GM12892 (cell line): ENCODE results near the gene FAR2. TPM values are rescaled to one million over a fixed set of nuclear protein-coding genes. Genes with fewer than 3 reads are reported as not detected.
A peak's percentile ranks its signal among the peaks of the same experiment; 100 is the strongest.
"Not testable (repeated sequence)": the region's sequence is repeated elsewhere in the genome, so short reads cannot be mapped to it uniquely, and the experiment has no call there.

Source experiments
- DNase-seq: peaks from one replicate; pipeline ENCODE4 v3.0.0; 2011; ENCODE audit not compliant: insufficient read length
- FAIRE-seq: peaks from 2 replicates; lab custom pipeline; 2011; peaks lifted over from hg19 to GRCh38; lab: Jason Lieb, UNC
- POLR2A ChIP-seq: IDR thresholded peaks from 2 replicates; pipeline ENCODE4 v1.6.1; 2011; ENCODE audit warnings: low read depth, low read length, control low read depth
- POLR2AphosphoS5 ChIP-seq: IDR thresholded peaks from 2 replicates; pipeline ENCODE4 v1.6.1; 2011; ENCODE audit warnings: low read depth, low read length, control low read depth
- TAF1 ChIP-seq: IDR thresholded peaks from 2 replicates; pipeline ENCODE4 v1.6.1; 2011; ENCODE audit warnings: low read depth, mild to moderate bottlenecking, control low read depth, low read length, borderline replicate concordance
- polyA plus RNA-seq: library from polyadenylated mRNA; unstranded; fragments of >200 nt; gene quantifications from one replicate; pipeline ENCODE4 v1.2.1, GENCODE V29; 2012; ENCODE audit warnings: missing spikeins, inconsistent platforms; ENCODE audit not compliant: missing spikeins

FAR2 gene
- 1.2 TPM for polyA plus RNA-seq

- DNase-seq: peak; percentile 32
- TF ChIP-seq POLR2A (no peak), POLR2AphosphoS5 (no peak), TAF1 (no peak)
- no peak for FAIRE-seq
Measured at GRCh38 chr12:29148911-29149690, at the start of gene FAR2. Gene FAR2, plus strand, starts transcription at chr12:29149278. Its CDS starts 121,172 bp downstream, at chr12:29270450.

- TF ChIP-seq TAF1 (no peak), POLR2AphosphoS5 (no peak), POLR2A (no peak)
- no peak for DNase-seq
- FAIRE-seq: no peak
Measured at GRCh38 chr12:29102741-29103140, 46.3 kb upstream of the FAR2 start.

DNA sequence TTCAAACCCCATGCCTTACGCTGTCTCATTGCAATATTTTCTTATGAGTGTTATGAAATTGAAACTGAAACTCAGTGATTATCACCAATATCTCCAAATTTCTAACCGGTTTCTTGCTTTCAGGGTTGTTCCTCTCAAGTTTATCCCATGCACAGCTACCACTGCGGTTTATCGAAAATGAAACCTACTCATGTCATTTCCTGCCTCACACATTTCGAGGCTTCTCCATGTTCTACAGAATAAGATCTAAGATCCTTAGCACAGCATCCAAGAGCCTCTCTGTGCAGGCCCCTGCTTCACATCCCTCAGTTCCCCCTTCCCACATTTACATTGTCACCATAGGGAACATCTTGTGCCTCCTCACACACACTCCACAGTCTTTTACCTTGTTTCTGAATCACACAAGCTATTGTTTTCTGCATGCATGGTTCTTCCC, 45.5 kb upstream of the FAR2 start:
- FAIRE-seq (peak; percentile 21), DNase-seq (peak; percentile 1)
- TF ChIP-seq TAF1 (no peak), POLR2AphosphoS5 (no peak), POLR2A (no peak)

- no peak for DNase-seq
- no peak for FAIRE-seq
- TF ChIP-seq TAF1: no peak
- no peak for TF ChIP-seq POLR2AphosphoS5
- no peak for TF ChIP-seq POLR2A
Measured at GRCh38 chr12:29104516-29104915, 44.6 kb upstream of the FAR2 start.

DNA sequence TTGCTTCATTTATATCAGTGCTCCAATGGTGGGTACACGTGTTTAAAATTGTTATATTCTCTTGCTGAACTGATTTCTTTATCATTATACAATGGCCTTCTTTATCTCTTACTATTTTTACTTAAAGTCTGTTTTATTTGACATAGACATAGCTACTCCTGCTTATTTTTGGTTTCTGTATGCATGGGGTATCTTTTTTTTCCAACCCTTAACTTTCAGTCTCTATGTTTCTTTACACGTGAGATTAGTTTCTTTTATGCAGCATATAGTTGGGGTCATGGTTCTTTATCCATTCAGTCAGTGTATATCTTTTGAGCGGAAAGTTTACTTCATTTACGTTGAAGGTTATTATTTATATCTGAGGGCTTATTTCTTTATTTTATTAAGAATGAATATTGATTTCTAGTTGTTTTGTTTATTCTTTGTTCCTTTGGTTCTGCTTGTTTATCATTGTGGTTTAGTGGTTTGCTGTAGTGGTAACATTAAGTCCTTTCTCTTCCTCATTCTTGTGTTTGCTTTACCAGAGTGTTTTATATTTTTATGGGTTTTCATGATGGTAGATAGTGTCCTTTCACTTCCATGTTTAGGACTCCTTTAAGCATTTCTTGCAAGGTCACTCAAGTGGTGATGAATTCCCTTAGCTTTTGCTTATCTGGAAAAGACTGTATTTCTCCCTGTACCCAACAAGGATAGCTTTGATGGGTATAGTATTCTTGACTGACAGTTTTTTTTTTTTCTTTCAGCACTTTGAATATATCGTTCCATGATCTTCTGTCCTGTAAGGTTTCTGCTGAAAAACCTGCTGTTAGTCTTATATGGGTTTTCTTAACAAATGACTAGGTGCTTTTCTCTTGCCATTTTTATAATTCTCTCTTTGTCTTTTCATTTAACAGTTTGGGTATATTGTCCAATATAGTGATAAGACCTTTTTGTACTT, 38.3 kb upstream of the FAR2 start:
- DNase-seq (no peak), FAIRE-seq (no peak)
- TF ChIP-seq TAF1 (no peak), POLR2A (no peak), POLR2AphosphoS5 (no peak)

DNA sequence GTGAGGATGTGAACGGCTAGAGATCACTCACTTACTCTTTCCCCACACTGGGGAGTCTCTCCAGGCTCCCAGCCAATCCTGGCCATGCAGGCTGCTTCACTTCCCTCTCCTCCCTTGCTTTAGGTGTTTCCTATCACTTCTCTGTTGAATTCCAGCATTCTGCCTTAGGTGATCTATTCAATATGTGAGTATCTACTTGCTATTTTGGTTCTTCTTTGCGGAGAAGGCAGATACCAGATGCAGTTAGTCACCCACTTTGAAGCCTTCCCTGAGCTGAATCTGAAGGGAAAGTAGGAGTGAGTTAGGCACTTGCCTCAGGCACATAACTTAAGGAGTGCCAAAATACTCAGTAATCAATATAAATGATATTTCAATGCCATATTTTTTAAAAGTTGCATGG, 36.0 kb upstream of the FAR2 start:
- DNase-seq: no peak
- no peak for FAIRE-seq

GRCh38 chr12:29116414-29116813, 32.7 kb upstream of the FAR2 start:
- TF ChIP-seq POLR2A: no peak
- no peak for TF ChIP-seq POLR2AphosphoS5
- no peak for TF ChIP-seq TAF1
- FAIRE-seq (no peak), DNase-seq (no peak)

More for the DNA sequence above, 36.0 kb upstream of the FAR2 start:
- TF ChIP-seq POLR2AphosphoS5 (no peak), POLR2A (no peak), TAF1 (no peak)

DNA sequence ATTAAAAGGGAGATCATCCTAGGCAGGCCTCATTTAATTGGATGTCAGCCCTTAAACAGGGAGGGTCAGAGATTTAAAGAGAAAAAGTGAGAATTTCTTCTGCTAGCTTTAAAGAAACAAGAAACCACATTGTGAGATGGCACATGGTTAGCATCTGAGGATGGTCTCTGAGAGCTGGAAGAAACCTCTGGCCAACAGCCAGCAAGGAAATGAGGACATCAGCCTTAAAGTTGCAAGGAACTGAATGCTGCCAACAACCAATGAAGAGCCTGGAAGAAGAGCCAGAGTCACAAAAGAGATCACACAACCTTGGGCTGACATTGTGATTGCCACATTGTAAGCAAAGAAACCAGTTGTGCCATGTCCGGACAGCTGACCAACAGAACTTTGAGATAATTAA, 17.5 kb upstream of the FAR2 start:
- FAIRE-seq: no peak
- DNase-seq: no peak
- TF ChIP-seq POLR2A (no peak), POLR2AphosphoS5 (no peak), TAF1 (no peak)

GRCh38 chr12:29132316-29132715, 16.8 kb upstream of the FAR2 start:
- TF ChIP-seq POLR2A (no peak), TAF1 (no peak), POLR2AphosphoS5 (no peak)
- DNase-seq (no peak), FAIRE-seq (no peak)

- no peak for DNase-seq
- no peak for TF ChIP-seq POLR2AphosphoS5
- TF ChIP-seq POLR2A: no peak
- TF ChIP-seq TAF1: no peak
- no peak for FAIRE-seq
Measured at GRCh38 chr12:29133181-29133580, 15.9 kb upstream of the FAR2 start.

DNA sequence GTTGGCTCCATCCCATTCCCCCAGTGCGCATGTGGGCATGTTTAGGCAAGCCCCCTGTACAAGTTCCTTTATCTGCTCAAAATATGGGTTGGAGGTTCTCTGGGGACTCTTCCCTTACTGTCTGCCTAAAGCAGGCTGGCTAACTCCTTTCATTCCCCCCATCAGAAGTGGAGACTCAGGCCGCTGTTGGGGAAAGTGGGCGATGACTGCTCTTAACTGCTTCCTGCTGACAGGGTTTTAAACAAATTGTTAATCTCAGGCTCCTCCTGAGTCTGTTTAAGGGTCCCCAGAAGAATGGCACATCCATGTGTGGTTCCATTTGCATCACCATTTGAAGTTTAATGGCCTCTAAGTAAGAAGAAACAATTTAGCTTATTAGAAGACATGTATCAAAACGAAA, 15.4 kb upstream of the FAR2 start:
- TF ChIP-seq POLR2AphosphoS5: no peak
- no peak for TF ChIP-seq POLR2A
- TF ChIP-seq TAF1: no peak
- FAIRE-seq (no peak), DNase-seq (no peak)

DNA sequence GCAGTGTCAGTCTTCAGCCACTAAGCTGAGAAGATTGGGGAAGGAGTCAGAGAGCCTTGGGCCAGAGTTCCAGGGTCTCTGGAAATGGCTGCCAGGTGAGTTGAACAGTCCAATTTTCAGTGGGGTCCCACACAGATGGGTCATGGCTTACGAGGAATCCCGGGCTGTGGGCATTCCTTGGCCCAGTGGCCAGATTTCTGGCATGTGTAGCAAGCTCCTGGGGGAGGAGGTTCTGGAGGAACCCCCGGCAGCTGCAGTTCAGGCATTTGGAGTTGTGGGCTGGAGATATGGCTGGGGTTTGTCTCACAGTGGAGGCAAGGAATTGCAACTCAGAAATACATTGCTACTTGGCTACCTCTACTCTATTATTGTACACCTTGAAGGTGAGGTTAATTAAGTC, 10.8 kb upstream of the FAR2 start:
- DNase-seq, FAIRE-seq: not testable (repeated sequence)

DNA sequence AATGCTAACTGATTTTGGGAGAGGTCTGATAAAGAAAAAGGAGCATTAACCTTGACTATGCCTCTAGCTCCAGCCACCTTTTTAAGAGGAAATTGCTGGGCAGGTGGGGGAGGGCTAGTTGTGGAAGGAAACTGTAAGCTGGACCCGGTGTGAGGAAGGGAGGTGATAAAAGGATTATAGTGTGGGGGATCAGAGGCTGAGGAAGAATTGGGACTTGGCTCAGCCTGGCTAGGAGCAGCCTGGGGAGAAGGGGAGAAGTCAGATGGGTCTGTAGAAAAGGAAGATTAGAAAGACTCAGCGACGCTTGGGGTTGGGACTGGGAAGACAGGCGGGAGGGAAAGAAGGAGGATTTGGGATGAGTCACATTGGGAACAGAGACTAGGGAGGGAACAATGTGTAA, 10.2 kb upstream of the FAR2 start:
- not testable (repeated sequence) for FAIRE-seq

More for the DNA sequence above, 10.2 kb upstream of the FAR2 start:
- not testable (repeated sequence) for DNase-seq
